Rectal smooth muscle tissue (tissue), 1 donor: ENCODE results near the gene VSIG8.

Experiments used
- H3K27ac ChIP-seq: one replicate; pipeline ENCODE4 v1.7.0; 2013; ENCODE audit warnings: low read depth, low read length, inconsistent platforms
- H3K27me3 ChIP-seq: one replicate; pipeline ENCODE4 v1.7.0; 2013; ENCODE audit warnings: low read length; ENCODE audit not compliant: control insufficient read depth, insufficient read depth
- H3K36me3 ChIP-seq: one replicate; pipeline ENCODE4 v1.7.0; 2013; ENCODE audit warnings: low read length; ENCODE audit not compliant: control insufficient read depth, insufficient read depth
- H3K4me1 ChIP-seq: one replicate; pipeline ENCODE4 v1.7.0; 2013; ENCODE audit warnings: low read length; ENCODE audit not compliant: control insufficient read depth, insufficient read depth
- H3K4me3 ChIP-seq: one replicate; pipeline ENCODE4 v1.7.0; 2013; ENCODE audit warnings: low read length
- H3K9ac ChIP-seq: one replicate; pipeline ENCODE4 v1.7.0; 2013; ENCODE audit warnings: low read length

The VSIG8 gene

GRCh38 chr1:159880430-159880829 is 18.0 kb upstream of the VSIG8 start:
- no peaks in the 10 kb centered on the region for H3K4me1 ChIP-seq
- H3K27me3 ChIP-seq = no peaks in the 10 kb centered on the region
- H3K36me3 ChIP-seq = no peaks in the 10 kb centered on the region
- no peak overlapping the region for H3K9ac ChIP-seq
- no peak overlapping the region for H3K4me3 ChIP-seq
- H3K27ac ChIP-seq = no peak overlapping the region

- H3K4me3 ChIP-seq = no peak overlapping the region
- H3K9ac ChIP-seq = no peak overlapping the region
- H3K27me3 ChIP-seq = no peaks in the 10 kb centered on the region
- no peaks in the 10 kb centered on the region for H3K36me3 ChIP-seq
- no peaks in the 10 kb centered on the region for H3K4me1 ChIP-seq
- H3K27ac ChIP-seq = no peak overlapping the region
These were observed 17.5 kb upstream of the VSIG8 start for GRCh38 chr1:159879977-159880376.

GRCh38 chr1:159879136-159879535 is 16.7 kb upstream of the VSIG8 start:
- Histone ChIP-seq H3K27me3 (no peaks in the 10 kb centered on the region), H3K4me3 (no peak overlapping the region), H3K9ac (no peak overlapping the region), H3K36me3 (no peaks in the 10 kb centered on the region), H3K4me1 (no peaks in the 10 kb centered on the region), H3K27ac (no peak overlapping the region)

GRCh38 chr1:159877695-159878444 is 15.4 kb upstream of the VSIG8 start:
- Histone ChIP-seq H3K9ac (no peak overlapping the region), H3K27ac (no peak overlapping the region), H3K4me1 (no peaks in the 10 kb centered on the region), H3K4me3 (no peak overlapping the region), H3K36me3 (no peaks in the 10 kb centered on the region), H3K27me3 (no peaks in the 10 kb centered on the region)

- no peak overlapping the region for H3K27ac ChIP-seq
- H3K27me3 ChIP-seq = no peaks in the 10 kb centered on the region
- no peak overlapping the region for H3K9ac ChIP-seq
- H3K4me1 ChIP-seq = no peaks in the 10 kb centered on the region
- no peaks in the 10 kb centered on the region for H3K36me3 ChIP-seq
- no peak overlapping the region for H3K4me3 ChIP-seq
These were observed 11.2 kb upstream of the VSIG8 start for GRCh38 chr1:159873530-159874143.

GRCh38 chr1:159872891-159873290 is 10.4 kb upstream of the VSIG8 start:
- Histone ChIP-seq H3K27ac (no peak overlapping the region), H3K4me3 (no peak overlapping the region), H3K9ac (no peak overlapping the region), H3K27me3 (no peaks in the 10 kb centered on the region), H3K4me1 (peaks cover 4% of the 10 kb centered on the region), H3K36me3 (no peaks in the 10 kb centered on the region)

GRCh38 chr1:159870704-159871103 is 8.2 kb upstream of the VSIG8 start:
- Histone ChIP-seq H3K4me3 (no peak overlapping the region), H3K4me1 (peaks cover 7% of the 10 kb centered on the region), H3K27me3 (no peaks in the 10 kb centered on the region), H3K36me3 (no peaks in the 10 kb centered on the region), H3K27ac (no peak overlapping the region), H3K9ac (no peak overlapping the region)

GRCh38 chr1:159869607-159870006 is 7.2 kb upstream of the VSIG8 start:
- no peak overlapping the region for H3K4me3 ChIP-seq
- no peak overlapping the region for H3K9ac ChIP-seq
- no peak overlapping the region for H3K27ac ChIP-seq
- no peaks in the 10 kb centered on the region for H3K36me3 ChIP-seq
- H3K27me3 ChIP-seq = no peaks in the 10 kb centered on the region
- H3K4me1 ChIP-seq = peaks cover 7% of the 10 kb centered on the region

GRCh38 chr1:159869173-159869572 is 6.7 kb upstream of the VSIG8 start:
- H3K4me3 ChIP-seq = no peak overlapping the region
- no peaks in the 10 kb centered on the region for H3K27me3 ChIP-seq
- H3K27ac ChIP-seq = no peak overlapping the region
- no peaks in the 10 kb centered on the region for H3K36me3 ChIP-seq
- no peak overlapping the region for H3K9ac ChIP-seq
- peaks cover 7% of the 10 kb centered on the region for H3K4me1 ChIP-seq

GRCh38 chr1:159868766-159869165 is 6.3 kb upstream of the VSIG8 start:
- Histone ChIP-seq H3K9ac (no peak overlapping the region), H3K4me3 (no peak overlapping the region), H3K27me3 (no peaks in the 10 kb centered on the region), H3K27ac (no peak overlapping the region), H3K4me1 (peaks cover 7% of the 10 kb centered on the region), H3K36me3 (no peaks in the 10 kb centered on the region)

- Histone ChIP-seq H3K27ac (no peak overlapping the region), H3K36me3 (no peaks in the 10 kb centered on the region), H3K4me3 (no peak overlapping the region), H3K27me3 (no peaks in the 10 kb centered on the region), H3K9ac (no peak overlapping the region), H3K4me1 (peaks cover 7% of the 10 kb centered on the region)
These were observed 5.2 kb upstream of the VSIG8 start for GRCh38 chr1:159867664-159868026.

GRCh38 chr1:159866905-159867663 is 4.6 kb upstream of the VSIG8 start:
- Histone ChIP-seq H3K27ac (no peak overlapping the region), H3K27me3 (no peaks in the 10 kb centered on the region), H3K4me1 (peaks cover 7% of the 10 kb centered on the region), H3K9ac (no peak overlapping the region), H3K4me3 (no peak overlapping the region), H3K36me3 (no peaks in the 10 kb centered on the region)
